Activated CD4-positive, alpha-beta memory T cell treated with anti-CD3 and anti-CD28 coated beads for 36 hours (primary cell): ENCODE measurements around the gene SAPCD2. TPM values are rescaled to one million over a fixed set of nuclear protein-coding genes. Genes with fewer than 3 reads are reported as not detected.

Source experiments
- CTCF ChIA-PET: fragments of 350-600 bp; sonication (Branson Sonifier 250); formaldehyde crosslinking; loops from one replicate; lab custom pipeline; 2021; ENCODE audit warnings: antibody characterized with exemption, inconsistent platforms; lab: Charles Lee
- POLR2A ChIA-PET: fragments of 350-600 bp; sonication (Branson Sonifier 250); formaldehyde crosslinking; loops from one replicate; lab custom pipeline; 2021; ENCODE audit warnings: antibody characterized with exemption; lab: Charles Lee
- DNase-seq: peaks from one replicate; pipeline ENCODE4 v3.0.0-alpha.2; 2020
- H3K27ac Mint-ChIP-seq: one replicate; pipeline ENCODE4 v1.8.0; 2021; ENCODE audit warnings: mixed read lengths
- H3K27me3 Mint-ChIP-seq: one replicate; pipeline ENCODE4 v1.8.0; 2021; ENCODE audit warnings: mixed read lengths
- H3K36me3 Mint-ChIP-seq: one replicate; pipeline ENCODE4 v1.8.0; 2021; ENCODE audit warnings: mixed read lengths
- H3K4me1 Mint-ChIP-seq: one replicate; pipeline ENCODE4 v1.8.0; 2021; ENCODE audit warnings: low read depth, mixed read lengths
- H3K4me3 Mint-ChIP-seq: one replicate; pipeline ENCODE4 v1.8.0; 2021; ENCODE audit warnings: mild to moderate bottlenecking, mixed read lengths
- H3K9me3 Mint-ChIP-seq: one replicate; pipeline ENCODE4 v1.8.0; 2021; ENCODE audit warnings: mixed read lengths
- intact Hi-C: fragments of 100-400 bp; cut with micrococcal nuclease; formaldehyde crosslinking; loops from one replicate; pipeline ENCODE4 v1.15.1; 2023
- total RNA-seq, 2 experiments: library from RNA; stranded (reverse); gene quantifications; one replicate each; pipeline ENCODE4 v1.2.3, GENCODE V29; 2021

SAPCD2 gene
- total RNA-seq, 2 experiments from 2014 or later = 6.4 to 6.6 TPM

GRCh38 chr9:137017791-137018497, 52.4 kb downstream of the SAPCD2 start:
- POLR2A ChIA-PET = no interaction called here

GRCh38 chr9:137017071-137017470, 53.3 kb downstream of the SAPCD2 start:
- Mint-ChIP-seq H3K4me3 (no peak overlapping the region), H3K27ac (no peak overlapping the region), H3K9me3 (no peaks in the 10 kb centered on the region), H3K4me1 (no peaks in the 10 kb centered on the region), H3K27me3 (no peaks in the 10 kb centered on the region), H3K36me3 (no peaks in the 10 kb centered on the region)
- intact Hi-C loops = no loop called here
- DNase-seq = no peak
- ChIA-PET CTCF (no interaction called here), POLR2A (no interaction called here)

More at GRCh38 chr9:137017791-137018497, 52.4 kb downstream of the SAPCD2 start:
- no peak overlapping the region for H3K4me3 Mint-ChIP-seq
- no peaks in the 10 kb centered on the region for H3K4me1 Mint-ChIP-seq
- H3K27me3 Mint-ChIP-seq = no peaks in the 10 kb centered on the region
- intact Hi-C loops = no loop called here
- no peaks in the 10 kb centered on the region for H3K36me3 Mint-ChIP-seq
- no peak for DNase-seq
- CTCF ChIA-PET = no interaction called here
- H3K27ac Mint-ChIP-seq = no peak overlapping the region
- no peaks in the 10 kb centered on the region for H3K9me3 Mint-ChIP-seq

- intact Hi-C loops = no loop called here
- no peak overlapping the region for H3K27ac Mint-ChIP-seq
- no peak overlapping the region for H3K4me3 Mint-ChIP-seq
- H3K36me3 Mint-ChIP-seq = no peaks in the 10 kb centered on the region
- H3K4me1 Mint-ChIP-seq = no peaks in the 10 kb centered on the region
- CTCF ChIA-PET = no interaction called here
- POLR2A ChIA-PET = no interaction called here
- H3K27me3 Mint-ChIP-seq = no peaks in the 10 kb centered on the region
- no peak for DNase-seq
- no peaks in the 10 kb centered on the region for H3K9me3 Mint-ChIP-seq
These were observed 53.9 kb downstream of the SAPCD2 start for GRCh38 chr9:137016436-137016835.

- Mint-ChIP-seq H3K9me3 (no peaks in the 10 kb centered on the region), H3K4me1 (no peaks in the 10 kb centered on the region), H3K4me3 (no peak overlapping the region), H3K27me3 (no peaks in the 10 kb centered on the region), H3K27ac (no peak overlapping the region), H3K36me3 (no peaks in the 10 kb centered on the region)
- ChIA-PET POLR2A (no interaction called here), CTCF (no interaction called here)
- DNase-seq = no peak
- intact Hi-C loops = no loop called here
These were observed 54.4 kb downstream of the SAPCD2 start for GRCh38 chr9:137015976-137016375.

GRCh38 chr9:137015540-137015930, 54.8 kb downstream of the SAPCD2 start:
- POLR2A ChIA-PET = no interaction called here
- no peaks in the 10 kb centered on the region for H3K4me1 Mint-ChIP-seq
- no peak overlapping the region for H3K27ac Mint-ChIP-seq
- intact Hi-C loops = no loop called here
- CTCF ChIA-PET = interaction anchor here (1.6 kb wide), 1 partner anchor 14 kb away, joined by 4 read pairs; no protein-coding TSS in a partner anchor
- no peaks in the 10 kb centered on the region for H3K27me3 Mint-ChIP-seq
- no peak overlapping the region for H3K4me3 Mint-ChIP-seq
- no peaks in the 10 kb centered on the region for H3K36me3 Mint-ChIP-seq
- DNase-seq = no peak
- no peaks in the 10 kb centered on the region for H3K9me3 Mint-ChIP-seq

GRCh38 chr9:137014776-137015539, 55.4 kb downstream of the SAPCD2 start:
- Mint-ChIP-seq H3K9me3 (no peaks in the 10 kb centered on the region), H3K4me1 (no peaks in the 10 kb centered on the region), H3K4me3 (no peak overlapping the region), H3K36me3 (no peaks in the 10 kb centered on the region), H3K27me3 (no peaks in the 10 kb centered on the region), H3K27ac (no peak overlapping the region)
- intact Hi-C loops = no loop called here
- POLR2A ChIA-PET = no interaction called here
- CTCF ChIA-PET = interaction anchor here (1.6 kb wide), 1 partner anchor 14 kb away, joined by 4 read pairs; no protein-coding TSS in a partner anchor
- DNase-seq = no peak

- ChIA-PET CTCF (interaction anchor here (1.6 kb wide), 1 partner anchor 15 kb away, joined by 4 read pairs; no protein-coding TSS in a partner anchor), POLR2A (no interaction called here)
These were observed 56.2 kb downstream of the SAPCD2 start for GRCh38 chr9:137014166-137014565.

GRCh38 chr9:137013571-137013940, 56.8 kb downstream of the SAPCD2 start:
- Mint-ChIP-seq H3K4me1 (no peaks in the 10 kb centered on the region), H3K4me3 (no peak overlapping the region), H3K27ac (no peak overlapping the region), H3K9me3 (no peaks in the 10 kb centered on the region), H3K36me3 (no peaks in the 10 kb centered on the region), H3K27me3 (no peaks in the 10 kb centered on the region)
- DNase-seq = no peak
- intact Hi-C loops = no loop called here
- CTCF ChIA-PET = no interaction called here
- POLR2A ChIA-PET = no interaction called here

More at GRCh38 chr9:137014166-137014565, 56.2 kb downstream of the SAPCD2 start:
- H3K9me3 Mint-ChIP-seq = no peaks in the 10 kb centered on the region
- no peaks in the 10 kb centered on the region for H3K27me3 Mint-ChIP-seq
- H3K27ac Mint-ChIP-seq = no peak overlapping the region
- H3K4me1 Mint-ChIP-seq = no peaks in the 10 kb centered on the region
- H3K36me3 Mint-ChIP-seq = no peaks in the 10 kb centered on the region
- intact Hi-C loops = no loop called here
- DNase-seq = no peak
- no peak overlapping the region for H3K4me3 Mint-ChIP-seq

- H3K4me1 Mint-ChIP-seq = no peaks in the 10 kb centered on the region
- no peaks in the 10 kb centered on the region for H3K27me3 Mint-ChIP-seq
- intact Hi-C loops = no loop called here
- DNase-seq = no peak
- CTCF ChIA-PET = interaction anchor here (1.3 kb wide), 1 partner anchor 22 kb away, joined by 4 read pairs; no protein-coding TSS in a partner anchor
- no peaks in the 10 kb centered on the region for H3K36me3 Mint-ChIP-seq
- POLR2A ChIA-PET = no interaction called here
- H3K27ac Mint-ChIP-seq = no peak overlapping the region
- no peak overlapping the region for H3K4me3 Mint-ChIP-seq
- H3K9me3 Mint-ChIP-seq = no peaks in the 10 kb centered on the region
These were observed 57.4 kb downstream of the SAPCD2 start for GRCh38 chr9:137012694-137013570.

Other genes with a start within 250 kb of the SAPCD2 start
- 1 to 10 TPM; 3.8 to 4.2 TPM for gene AJM1, start 228.1 kb downstream of the SAPCD2 start, total RNA-seq
- gene PHPT1, start 221.1 kb downstream of the SAPCD2 start, total RNA-seq = 10 to 100 TPM; 92.2 to 95.5 TPM
- 10 to 100 TPM; 13.0 to 14.3 TPM for gene MAMDC4, start 218.2 kb downstream of the SAPCD2 start, total RNA-seq
- 100 to 1,000 TPM; 302 to 311 TPM for gene EDF1, start 204.2 kb downstream of the SAPCD2 start, total RNA-seq
- 10 to 100 TPM; 40.0 to 41.4 TPM for gene TRAF2, start 184.0 kb downstream of the SAPCD2 start, total RNA-seq
- 10 to 100 TPM; 66.8 to 69.4 TPM for gene FBXW5, start 125.8 kb downstream of the SAPCD2 start, total RNA-seq
- gene C8G, start 125.3 kb downstream of the SAPCD2 start, total RNA-seq = under 1 TPM; 0.90 to 0.94 TPM
- gene LCN12, start 118.3 kb downstream of the SAPCD2 start, total RNA-seq = 1 to 10 TPM; 1.6 to 2.1 TPM
- not detected for gene PTGDS, start 93.1 kb downstream of the SAPCD2 start, total RNA-seq
- not detected for gene LCNL1, start 87.6 kb downstream of the SAPCD2 start, total RNA-seq
- 10 to 100 TPM; 71.0 to 71.2 TPM for gene PAXX, start 78.1 kb downstream of the SAPCD2 start, total RNA-seq
- gene CLIC3, start 74.0 kb downstream of the SAPCD2 start, total RNA-seq = under 1 TPM; 0.43 to 0.61 TPM
- 10 to 100 TPM; 22.1 to 22.9 TPM for gene ABCA2, start 42.3 kb downstream of the SAPCD2 start, total RNA-seq
- gene FUT7, start 38.5 kb downstream of the SAPCD2 start, total RNA-seq = 1 to 10 TPM in 1 of 2 experiments, under 1 TPM in 1; 0.85 to 1.3 TPM
- gene NPDC1, start 24.4 kb downstream of the SAPCD2 start, total RNA-seq = 10 to 100 TPM; 36.0 to 42.6 TPM
- gene ENTPD2, start 16.5 kb downstream of the SAPCD2 start, total RNA-seq = not detected
- 1 to 10 TPM; 6.7 to 7.7 TPM for gene UAP1L1, start 7.0 kb upstream of the SAPCD2 start, total RNA-seq
- 10 to 100 TPM; 32.9 to 33.1 TPM for gene MAN1B1, start 16.4 kb upstream of the SAPCD2 start, total RNA-seq
- gene DPP7, start 44.2 kb upstream of the SAPCD2 start, total RNA-seq = 100 to 1,000 TPM; 195 to 208 TPM
- not detected for gene GRIN1, start 68.6 kb upstream of the SAPCD2 start, total RNA-seq
- not detected for gene LRRC26, start 99.5 kb upstream of the SAPCD2 start, total RNA-seq
- not detected for gene TMEM210, start 101.5 kb upstream of the SAPCD2 start, total RNA-seq
- gene ANAPC2, start 118.0 kb upstream of the SAPCD2 start, total RNA-seq = 10 to 100 TPM; 36.3 to 36.9 TPM
- gene SSNA1, start 118.1 kb upstream of the SAPCD2 start, total RNA-seq = 10 to 100 TPM; 58.9 to 62.1 TPM
- gene TPRN, start 130.2 kb upstream of the SAPCD2 start, total RNA-seq = 1 to 10 TPM; 6.1 to 6.7 TPM
- 10 to 100 TPM; 30.0 to 31.1 TPM for gene TMEM203, start 135.1 kb upstream of the SAPCD2 start, total RNA-seq
- 10 to 100 TPM; 29.4 to 31.3 TPM for gene NDOR1, start 135.1 kb upstream of the SAPCD2 start, total RNA-seq
- 1 to 10 TPM; 3.4 to 4.4 TPM for gene RNF208, start 151.7 kb upstream of the SAPCD2 start, total RNA-seq
- under 1 TPM; 0.21 to 0.70 TPM for gene CYSRT1, start 154.6 kb upstream of the SAPCD2 start, total RNA-seq
- not detected for gene RNF224, start 156.9 kb upstream of the SAPCD2 start, total RNA-seq
- not detected for gene SLC34A3, start 160.3 kb upstream of the SAPCD2 start, total RNA-seq
- gene TUBB4B, start 170.7 kb upstream of the SAPCD2 start, total RNA-seq = 100 to 1,000 TPM; 320 to 325 TPM
- gene STPG3, start 180.7 kb upstream of the SAPCD2 start, total RNA-seq = not detected
- gene NELFB, start 184.8 kb upstream of the SAPCD2 start, total RNA-seq = 10 to 100 TPM; 57.2 to 57.9 TPM
- gene TOR4A, start 207.2 kb upstream of the SAPCD2 start, total RNA-seq = 1 to 10 TPM; 6.6 to 6.8 TPM
- gene NRARP, start 231.7 kb upstream of the SAPCD2 start, total RNA-seq = 1 to 10 TPM in 1 of 2 experiments, under 1 TPM in 1; 0.82 to 1.1 TPM